SJCRH30 (cell line): ENCODE data around the gene VSIR. TPM values are rescaled to one million over a fixed set of nuclear protein-coding genes. Genes with fewer than 3 reads are reported as not detected.

Experiments
- DNase-seq, 2 experiments: peaks; one replicate each; pipeline ENCODE4 v3.0.0-alpha.2; 2015 to 2020
- H3K27ac ChIP-seq: fragments of 250-450 bp; sonication (Bioruptor Pico); 2 replicates; pipeline ENCODE4 v1.5.1; 2020; ENCODE audit warnings: mild to moderate bottlenecking, moderate library complexity
- H3K27me3 ChIP-seq: fragments of 250-450 bp; sonication (Bioruptor Pico); 2 replicates; pipeline ENCODE4 v1.5.1; 2020; ENCODE audit warnings: mild to moderate bottlenecking, moderate library complexity
- H3K36me3 ChIP-seq: fragments of 250-450 bp; sonication (Bioruptor Pico); 2 replicates; pipeline ENCODE4 v1.5.1; 2020; ENCODE audit warnings: mild to moderate bottlenecking, moderate library complexity
- H3K4me1 ChIP-seq: fragments of 250-450 bp; sonication (Bioruptor Pico); 2 replicates; pipeline ENCODE4 v1.5.1; 2020; ENCODE audit warnings: mild to moderate bottlenecking, moderate library complexity
- H3K4me3 ChIP-seq: fragments of 250-450 bp; sonication (Bioruptor Pico); 2 replicates; pipeline ENCODE4 v1.5.1; 2020; ENCODE audit warnings: mild to moderate bottlenecking, moderate library complexity
- H3K9me3 ChIP-seq: fragments of 250-450 bp; sonication (Bioruptor Pico); replicated peaks from 2 replicates; pipeline ENCODE4 v1.5.1; 2020; ENCODE audit warnings: mild to moderate bottlenecking, moderate library complexity
- total RNA-seq: library from RNA; depleted of rRNA; stranded (reverse); fragments of >200 nt; shearing (Covaris generic); gene quantifications from 2 replicates; pipeline ENCODE4 v1.2.3, GENCODE V29; 2014; rRNA removed

The VSIR gene
- total RNA-seq, 1 experiment from 2014 or later, result 2.6 TPM

DNA sequence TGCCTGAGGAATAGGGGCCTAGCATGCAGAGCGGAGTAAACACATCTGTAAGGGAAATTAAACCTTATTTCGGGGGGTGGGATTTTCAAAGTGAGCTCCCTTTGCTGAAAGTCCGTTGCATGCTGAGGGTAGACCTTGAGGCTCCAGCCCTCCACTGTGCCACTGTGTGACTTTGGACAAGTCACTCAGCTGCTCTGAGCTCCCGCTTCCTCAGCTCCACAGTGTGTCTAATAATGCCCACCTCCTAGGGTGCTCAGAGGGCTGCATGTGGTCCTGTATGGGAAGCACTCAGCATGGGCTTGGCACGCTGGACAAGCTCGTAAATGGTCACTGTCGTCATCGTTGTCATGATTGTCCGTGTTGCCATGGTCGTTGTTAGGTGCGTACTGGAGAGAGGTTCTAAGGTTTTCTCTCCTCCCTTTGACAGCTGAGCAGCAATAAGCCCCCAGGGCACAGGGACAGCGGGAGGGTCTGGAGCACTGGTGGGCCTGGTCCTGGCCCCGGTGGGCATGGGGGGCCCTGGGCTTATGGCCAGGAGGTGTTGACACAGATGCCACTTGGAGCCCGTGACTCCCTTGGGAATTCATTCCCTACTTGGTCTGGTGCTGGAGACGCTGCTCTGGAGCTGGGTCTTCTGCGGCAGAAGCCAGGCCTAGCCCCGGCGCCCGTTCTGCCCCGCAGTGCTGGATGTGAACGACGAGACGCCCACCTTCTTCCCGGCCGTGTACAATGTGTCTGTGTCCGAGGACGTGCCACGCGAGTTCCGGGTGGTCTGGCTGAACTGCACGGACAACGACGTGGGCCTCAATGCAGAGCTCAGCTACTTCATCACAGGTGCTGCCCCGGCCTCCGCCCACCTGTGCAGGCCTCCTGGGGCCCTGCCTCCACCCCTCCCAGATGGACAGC is 66.9 kb downstream of the VSIR start:
- Histone ChIP-seq H3K9me3 (no peaks in the 10 kb centered on the region), H3K4me3 (no peak overlapping the region), H3K27me3 (no peaks in the 10 kb centered on the region), H3K4me1 (no peaks in the 10 kb centered on the region), H3K36me3 (no peaks in the 10 kb centered on the region), H3K27ac (no peak overlapping the region)
- DNase-seq, result no peak

DNA sequence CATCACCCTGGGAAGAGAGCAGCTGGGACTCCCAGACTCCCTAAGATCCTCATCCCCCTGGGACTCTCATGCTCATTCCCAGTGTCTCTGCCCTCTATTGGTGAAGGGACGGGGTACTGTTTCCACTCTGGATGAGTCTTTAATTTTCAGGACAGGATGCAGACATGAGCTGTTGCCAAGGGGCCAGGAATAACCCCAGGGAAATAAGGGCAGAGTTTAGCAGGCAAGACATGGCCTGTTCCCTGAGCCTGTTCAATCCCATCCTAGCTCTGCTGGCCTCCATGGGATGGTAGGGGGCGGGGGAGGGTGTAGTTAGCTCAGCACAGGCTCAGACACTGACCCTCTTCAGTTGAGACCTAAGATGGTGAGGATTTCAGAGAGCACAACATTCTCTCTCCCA is 67.7 kb downstream of the VSIR start:
- no peaks in the 10 kb centered on the region for H3K4me1 ChIP-seq
- H3K9me3 ChIP-seq, result no peaks in the 10 kb centered on the region
- H3K4me3 ChIP-seq, result no peak overlapping the region
- peak in 1 of 2 experiments; percentile 23 for DNase-seq
- H3K27me3 ChIP-seq, result no peaks in the 10 kb centered on the region
- no peaks in the 10 kb centered on the region for H3K36me3 ChIP-seq
- H3K27ac ChIP-seq, result no peak overlapping the region

DNA sequence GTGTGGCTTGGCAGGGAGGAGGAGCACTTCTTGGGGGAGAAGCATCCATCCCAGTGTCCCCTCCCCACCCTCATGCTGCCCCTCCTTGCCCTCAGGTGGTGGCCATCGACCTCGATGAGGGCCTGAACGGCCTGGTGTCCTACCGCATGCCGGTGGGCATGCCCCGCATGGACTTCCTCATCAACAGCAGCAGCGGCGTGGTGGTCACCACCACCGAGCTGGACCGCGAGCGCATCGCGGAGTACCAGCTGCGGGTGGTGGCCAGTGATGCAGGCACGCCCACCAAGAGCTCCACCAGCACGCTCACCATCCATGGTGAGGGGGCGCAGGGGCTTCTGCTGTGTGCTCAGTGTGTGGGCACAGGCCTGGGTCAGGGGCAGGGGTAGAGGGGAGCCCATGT is 68.5 kb downstream of the VSIR start:
- no peaks in the 10 kb centered on the region for H3K9me3 ChIP-seq
- no peaks in the 10 kb centered on the region for H3K36me3 ChIP-seq
- H3K27me3 ChIP-seq, result no peaks in the 10 kb centered on the region
- H3K4me1 ChIP-seq, result no peaks in the 10 kb centered on the region
- no peak for DNase-seq
- no peak overlapping the region for H3K4me3 ChIP-seq
- no peak overlapping the region for H3K27ac ChIP-seq

DNA sequence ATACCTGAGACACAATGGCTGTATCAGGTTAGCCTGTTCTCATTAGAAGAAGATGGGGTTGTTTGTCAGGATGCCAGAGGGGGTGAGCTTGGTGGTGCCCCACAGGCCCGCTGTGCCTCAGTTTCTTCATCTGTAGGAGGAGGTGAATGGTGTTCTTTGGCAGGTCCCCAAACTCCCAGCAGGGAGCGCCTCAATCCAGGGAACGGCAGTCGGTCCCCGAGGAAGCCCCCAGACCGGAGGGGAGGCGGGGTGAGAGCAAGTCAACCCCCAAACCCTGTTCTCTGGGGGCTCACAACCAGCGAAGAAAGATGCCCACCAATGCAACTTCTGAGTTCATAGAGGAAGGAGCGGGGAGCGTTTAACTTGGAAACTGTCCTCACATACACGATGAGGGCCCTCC is 69.7 kb downstream of the VSIR start:
- no peak for DNase-seq
- Histone ChIP-seq H3K36me3 (no peaks in the 10 kb centered on the region), H3K9me3 (no peaks in the 10 kb centered on the region), H3K27ac (no peak overlapping the region), H3K27me3 (no peaks in the 10 kb centered on the region), H3K4me3 (no peak overlapping the region), H3K4me1 (no peaks in the 10 kb centered on the region)

DNA sequence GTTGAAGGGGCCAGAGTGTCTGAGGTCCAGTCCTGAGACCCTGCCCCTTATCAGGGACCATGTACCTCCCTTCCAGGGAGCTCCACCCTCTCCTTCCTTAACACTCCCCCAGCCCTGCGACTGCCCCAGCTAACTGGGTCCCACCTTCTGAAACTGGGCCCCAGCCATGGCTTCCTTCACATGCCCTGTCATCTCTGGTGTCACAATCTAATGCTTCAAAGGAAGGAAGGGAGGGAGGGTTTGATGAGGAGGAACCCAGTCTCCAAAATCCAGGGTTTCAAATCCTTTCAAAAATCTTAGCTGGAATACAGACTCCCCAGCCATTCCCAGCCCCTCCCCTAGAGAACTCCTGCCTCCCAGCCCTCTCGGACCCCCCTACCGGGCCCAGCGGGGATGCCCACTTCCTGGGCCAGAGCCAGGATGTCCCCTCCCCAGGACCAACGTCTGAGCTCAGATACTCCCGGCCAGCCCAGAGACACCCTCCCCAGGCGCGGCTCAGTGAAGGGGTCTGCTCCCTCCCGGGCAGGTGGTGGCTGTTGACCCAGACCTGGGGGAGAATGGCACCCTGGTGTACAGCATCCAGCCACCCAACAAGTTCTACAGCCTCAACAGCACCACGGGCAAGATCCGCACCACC is 71.7 kb downstream of the VSIR start:
- Histone ChIP-seq H3K4me1 (no peaks in the 10 kb centered on the region), H3K27me3 (no peaks in the 10 kb centered on the region), H3K9me3 (no peaks in the 10 kb centered on the region), H3K36me3 (no peaks in the 10 kb centered on the region), H3K27ac (no peak overlapping the region), H3K4me3 (no peak overlapping the region)
- no peak for DNase-seq

DNA sequence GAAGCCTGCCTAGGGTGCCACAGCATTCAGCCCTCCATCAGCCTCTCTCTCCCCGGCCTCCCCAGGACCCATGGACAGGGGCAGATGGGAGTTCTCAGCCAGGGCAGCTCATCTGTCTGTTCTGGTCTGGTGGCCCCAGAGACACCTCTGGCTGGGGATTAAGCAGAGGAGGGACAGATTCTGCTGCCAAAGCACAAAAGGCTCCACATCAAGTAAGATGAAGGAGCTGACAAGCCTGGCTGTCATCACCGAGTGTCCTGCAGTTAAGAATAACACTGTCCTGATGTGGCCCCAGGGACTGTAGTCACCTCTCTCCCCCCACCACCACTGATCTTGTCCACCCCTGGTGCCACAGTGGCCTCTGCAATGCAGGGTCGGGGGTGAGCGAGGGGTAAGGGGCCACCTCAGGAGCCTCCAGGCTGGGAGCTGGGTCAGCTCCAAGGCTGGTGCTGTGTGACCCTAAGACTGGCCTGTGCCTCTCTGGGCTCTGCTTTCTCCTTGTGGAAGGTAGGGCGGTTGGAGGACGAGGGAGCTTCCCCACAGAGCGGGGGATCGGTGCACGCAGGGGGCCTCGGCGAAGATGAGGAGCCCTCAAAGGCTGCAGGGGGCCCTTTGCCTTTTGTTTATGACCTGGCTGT is 72.5 kb downstream of the VSIR start:
- no peak for DNase-seq
- Histone ChIP-seq H3K27ac (no peak overlapping the region), H3K36me3 (no peaks in the 10 kb centered on the region), H3K9me3 (no peaks in the 10 kb centered on the region), H3K4me3 (no peak overlapping the region), H3K4me1 (no peaks in the 10 kb centered on the region), H3K27me3 (no peaks in the 10 kb centered on the region)

DNA sequence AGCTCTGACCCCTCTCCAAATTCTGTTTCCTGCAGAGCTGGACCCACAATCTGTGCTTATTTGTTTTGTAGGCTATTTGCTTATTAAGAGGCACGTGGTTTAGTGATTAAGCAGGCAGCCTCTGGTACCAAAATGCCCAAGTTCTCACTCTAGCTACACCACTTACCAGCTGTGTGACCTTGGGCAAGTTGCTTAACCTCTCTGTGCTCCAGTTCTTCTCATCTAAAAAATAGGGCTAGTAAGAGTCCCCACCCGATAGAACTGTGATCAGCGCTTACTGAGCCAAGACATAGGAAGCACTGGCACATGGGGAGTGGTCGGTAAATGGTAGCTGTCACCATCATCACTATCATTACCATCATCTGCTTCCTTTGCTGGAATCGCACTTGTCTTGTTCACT is 74.6 kb downstream of the VSIR start:
- no peaks in the 10 kb centered on the region for H3K27me3 ChIP-seq
- H3K9me3 ChIP-seq, result no peaks in the 10 kb centered on the region
- DNase-seq, result no peak
- no peaks in the 10 kb centered on the region for H3K36me3 ChIP-seq
- H3K27ac ChIP-seq, result no peak overlapping the region
- H3K4me1 ChIP-seq, result no peaks in the 10 kb centered on the region
- no peak overlapping the region for H3K4me3 ChIP-seq

DNA sequence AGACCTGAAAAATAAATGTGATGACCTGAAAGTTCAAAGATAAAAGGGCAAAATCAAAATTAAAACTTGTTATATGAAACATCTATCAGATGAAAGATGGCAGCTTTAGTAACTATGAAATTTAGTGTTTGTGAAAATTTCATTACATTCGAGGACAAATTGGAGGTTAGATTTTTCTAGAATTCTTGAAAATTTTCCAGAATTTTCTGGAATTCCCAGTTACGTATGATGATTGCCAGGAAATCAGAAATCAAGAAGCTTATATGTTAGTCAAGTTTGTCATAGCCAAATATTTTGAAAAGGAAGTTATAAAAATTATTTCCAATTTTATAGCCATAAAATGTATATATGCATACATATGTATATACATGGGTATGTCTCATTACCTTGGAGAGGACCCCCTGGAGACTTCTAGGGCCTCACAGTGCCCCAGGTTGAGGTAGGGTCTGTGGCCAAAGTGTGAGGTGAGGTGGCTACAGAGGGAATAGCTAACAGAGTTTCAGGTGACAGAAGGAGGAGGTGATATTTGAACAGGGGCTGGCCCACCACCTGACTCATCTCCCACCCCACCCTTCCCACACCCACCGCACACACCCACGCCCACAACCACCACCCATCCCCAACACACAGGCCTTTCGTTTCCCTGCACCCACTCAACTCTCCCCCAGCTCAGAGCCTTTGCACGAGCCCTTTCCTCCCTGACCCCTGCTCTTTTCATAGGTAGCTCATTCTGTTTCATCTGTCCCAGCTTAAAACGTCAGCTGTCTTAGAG is 75.2 kb downstream of the VSIR start:
- H3K9me3 ChIP-seq, result no peaks in the 10 kb centered on the region
- no peak for DNase-seq
- H3K4me3 ChIP-seq, result no peak overlapping the region
- H3K36me3 ChIP-seq, result no peaks in the 10 kb centered on the region
- no peak overlapping the region for H3K27ac ChIP-seq
- H3K4me1 ChIP-seq, result no peaks in the 10 kb centered on the region
- no peaks in the 10 kb centered on the region for H3K27me3 ChIP-seq

Other genes starting within 250 kb of the VSIR start
- not detected in 2 replicates for gene C10orf105, start 53.7 kb downstream of the VSIR start, total RNA-seq
- 172 and 181 TPM in 2 replicates for gene PSAP, start 77.7 kb upstream of the VSIR start, total RNA-seq
- 10.1 and 10.4 TPM in 2 replicates for gene CHST3, start 190.9 kb upstream of the VSIR start, total RNA-seq